Measurements from ENCODE around the gene OBP2B. TPM values are rescaled to one million over a fixed set of nuclear protein-coding genes. Genes with fewer than 3 reads are reported as not detected.

The OBP2B gene
- total RNA-seq, 1 experiment from 2014 or later: not detected

- Histone ChIP-seq H3K27me3 (ENCODE audit: control insufficient read depth, insufficient read depth, low read length) (no peaks in the 10 kb centered on the region), H3K4me1 (ENCODE audit: control insufficient read depth, insufficient read depth, low read length) (no peaks in the 10 kb centered on the region; the same call in 1 of the 2 replicates), H3K36me3 (ENCODE audit: control insufficient read depth, insufficient read depth, low read length) (no peaks in the 10 kb centered on the region), H3K9me3 (ENCODE audit: control insufficient read depth, insufficient read depth, low read depth, low read length) (no peaks in the 10 kb centered on the region), H3K4me3 (ENCODE audit: low read depth in 2 of 2, low read length in 2 of 2) (no peak overlapping the region), H3K27ac (ENCODE audit: low read length) (no peak overlapping the region)
- BruUV-seq (replicated peaks): no TSS peak
- no peak for DNase-seq (ENCODE audit: low read depth, low spot score)
- in situ Hi-C loops (cut with HindIII; ENCODE audit: low pct_unique_long_range_greater_than_20kb, low sequenced_read_pairs) (no loop called here), intact Hi-C loops (cut with micrococcal nuclease; ENCODE audit: unreplicated experiment) (no loop called here)
- TF ChIP-seq TCF7L2 (IDR thresholded peaks at IDR 0.05; ENCODE audit: low read depth, low read length): no peak
- no peak for TF ChIP-seq POLR2AphosphoS5 (IDR thresholded peaks at IDR 0.05; ENCODE audit: low read depth, low read length)
- TF ChIP-seq REST (IDR thresholded peaks at IDR 0.05; ENCODE audit: insufficient read depth in 1 of 2, low read depth in 2 of 2, low read length in 1 of 2): no peak
- TF ChIP-seq SIN3A (IDR thresholded peaks at IDR 0.05; ENCODE audit: borderline replicate concordance, insufficient read depth, low read depth, low read length): no peak
- TF ChIP-seq CTCF (IDR thresholded peaks at IDR 0.05): no peak
- ChIA-PET POLR2A (no interaction called here), CTCF (no interaction called here)
- ATAC-seq: no peak
Observed at GRCh38 chr9:133248726-133249295, 39.8 kb upstream of the OBP2B start.

- CTCF ChIA-PET: no interaction called here
- in situ Hi-C loops (cut with HindIII; ENCODE audit: low pct_unique_long_range_greater_than_20kb, low sequenced_read_pairs): no loop called here
Observed at GRCh38 chr9:133247632-133248031, 38.6 kb upstream of the OBP2B start.

More at GRCh38 chr9:133247632-133248031, 38.6 kb upstream of the OBP2B start:
- H3K9me3 ChIP-seq (ENCODE audit: control insufficient read depth, insufficient read depth, low read depth, low read length): no peaks in the 10 kb centered on the region
- H3K4me1 ChIP-seq (ENCODE audit: control insufficient read depth, insufficient read depth, low read length): no peaks in the 10 kb centered on the region; the same call in 1 of the 2 replicates
- ATAC-seq (no peak), DNase-seq (ENCODE audit: low read depth, low spot score) (no peak)
- no peaks in the 10 kb centered on the region for H3K36me3 ChIP-seq (ENCODE audit: control insufficient read depth, insufficient read depth, low read length)
- POLR2A ChIA-PET: no interaction called here
- no peak overlapping the region for H3K27ac ChIP-seq (ENCODE audit: low read length)
- no TSS peak for BruUV-seq (replicated peaks)
- intact Hi-C loops (cut with micrococcal nuclease; ENCODE audit: unreplicated experiment): no loop called here
- no peak overlapping the region for H3K4me3 ChIP-seq (ENCODE audit: low read depth in 2 of 2, low read length in 2 of 2)
- no peaks in the 10 kb centered on the region for H3K27me3 ChIP-seq (ENCODE audit: control insufficient read depth, insufficient read depth, low read length)
- TF ChIP-seq CTCF (IDR thresholded peaks at IDR 0.05): no peak
- no peak for TF ChIP-seq SIN3A (IDR thresholded peaks at IDR 0.05; ENCODE audit: borderline replicate concordance, insufficient read depth, low read depth, low read length)
- no peak for TF ChIP-seq TCF7L2 (IDR thresholded peaks at IDR 0.05; ENCODE audit: low read depth, low read length)
- no peak for TF ChIP-seq REST (IDR thresholded peaks at IDR 0.05; ENCODE audit: insufficient read depth in 1 of 2, low read depth in 2 of 2, low read length in 1 of 2)
- no peak for TF ChIP-seq POLR2AphosphoS5 (IDR thresholded peaks at IDR 0.05; ENCODE audit: low read depth, low read length)

All from Panc1 (cell line).